ENCODE measurements around the gene COPS7A.

COPS7A gene

GRCh38 chr12:6752167-6752920, 28.5 kb downstream of the COPS7A start:
- peak; percentile 88 for DNase-seq

DNA sequence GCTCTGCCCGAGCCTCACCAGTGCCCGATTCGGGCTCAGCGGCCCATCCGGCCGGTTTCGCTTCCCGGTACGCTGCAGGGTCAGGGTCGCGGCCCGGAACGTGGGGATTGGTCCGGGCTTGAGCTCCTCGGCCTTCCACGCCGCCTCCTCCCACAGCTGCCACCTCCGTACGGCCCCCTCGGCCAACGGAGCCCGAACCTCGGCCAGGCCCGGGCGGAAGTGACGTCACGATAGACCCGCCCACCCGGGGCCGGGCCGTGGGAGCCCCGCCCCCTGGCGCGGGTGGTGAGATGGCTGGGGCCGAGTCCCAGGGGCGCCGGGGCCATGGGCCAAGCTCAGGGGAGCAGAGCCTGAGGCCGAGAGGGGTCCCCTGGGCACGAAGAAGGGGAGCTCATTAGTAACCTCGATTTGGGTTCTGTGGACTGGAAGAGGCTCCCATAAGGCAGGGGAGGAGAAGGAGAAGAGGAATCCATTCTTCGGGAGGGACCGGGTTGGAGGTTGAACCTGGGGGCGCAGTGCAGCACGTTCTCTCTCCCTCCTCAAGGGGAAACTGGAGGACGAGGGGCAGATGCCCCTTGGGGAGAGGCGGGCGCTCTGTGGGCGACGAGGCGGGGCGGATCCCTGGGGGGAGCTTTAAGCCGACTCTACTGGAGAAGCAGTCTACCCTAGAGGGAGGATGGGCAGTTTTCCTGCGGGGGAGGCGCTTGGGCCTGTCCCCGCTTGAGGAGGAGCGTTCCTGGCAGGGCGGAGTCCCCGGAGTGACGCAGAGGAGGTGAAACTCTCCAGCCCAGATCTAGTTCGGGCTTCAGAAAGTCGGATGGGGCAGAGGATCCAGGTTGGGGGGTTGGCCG, 29.3 kb downstream of the COPS7A start, which contains the start of gene MLF2:
Gene MLF2, minus strand, starts transcription at position 221 of the 851 bp plus-strand sequence. CDS start 807 bp downstream, outside the sequence.
- peak; percentile 100 for DNase-seq

GRCh38 chr12:6753772-6754356, 30.0 kb downstream of the COPS7A start:
- peak; percentile 82 for DNase-seq

GRCh38 chr12:6754411-6754810, 30.6 kb downstream of the COPS7A start:
- no peak for DNase-seq

DNA sequence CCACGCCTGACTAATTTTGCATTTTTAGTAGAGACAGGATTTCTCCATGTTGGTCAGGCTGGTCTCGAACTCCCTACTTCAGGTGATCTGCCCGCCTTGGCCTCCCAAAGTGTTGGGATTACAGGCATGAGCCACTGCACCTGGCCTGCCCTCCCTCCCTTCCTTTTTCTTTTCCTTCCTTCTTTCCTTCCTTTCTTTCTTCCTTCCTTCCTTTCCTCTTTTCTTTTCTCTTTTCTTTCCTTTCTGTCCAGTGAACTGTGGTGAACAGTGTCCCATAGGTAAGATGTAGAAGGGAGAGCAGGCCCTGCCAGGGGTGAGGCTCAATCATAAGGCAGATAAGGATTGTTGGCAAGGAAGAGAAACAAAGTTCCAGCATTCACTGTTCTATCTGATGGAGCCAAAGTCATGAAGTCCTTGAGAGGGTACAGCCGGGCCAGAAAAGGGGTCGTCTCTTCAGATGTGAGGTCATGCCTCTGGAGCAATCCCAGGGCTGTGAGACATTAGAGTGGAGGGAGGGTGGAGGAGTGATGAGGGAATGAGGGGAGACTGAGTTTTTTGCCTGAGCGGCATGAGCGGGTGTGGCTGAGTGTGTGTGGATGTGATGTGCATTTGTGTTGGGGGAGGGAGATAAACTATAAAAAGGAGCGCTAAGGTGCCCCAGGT, 33.3 kb downstream of the COPS7A start:
- DNase-seq, result no peak

DNA sequence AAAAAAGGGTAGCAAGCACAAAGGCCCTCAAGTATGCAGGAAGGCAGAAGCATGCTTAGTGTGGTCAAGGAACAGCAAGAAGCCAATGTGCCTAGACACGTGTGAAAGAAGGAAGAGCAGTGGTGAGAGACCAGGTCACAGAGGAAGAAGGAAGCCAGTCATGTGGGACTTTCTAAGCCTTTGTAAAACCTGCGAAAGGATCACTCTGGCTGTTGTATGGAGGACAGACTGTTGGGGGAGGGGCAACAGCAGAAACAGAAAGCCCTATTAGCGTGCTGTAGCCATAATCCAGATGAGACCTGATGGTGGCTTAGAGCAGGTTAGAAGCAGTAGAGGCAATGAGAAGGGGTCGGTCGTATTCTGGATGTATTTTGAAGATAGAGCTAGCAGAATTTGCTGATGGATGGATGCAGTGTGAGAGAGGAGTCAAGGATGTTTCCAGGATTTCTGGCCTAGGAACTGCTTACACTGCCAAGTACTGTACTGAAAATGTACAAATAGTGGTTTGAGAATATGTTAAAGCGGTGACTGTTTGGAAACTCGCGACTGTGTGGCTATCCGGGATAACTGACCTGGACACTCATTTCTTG, 34.8 kb downstream of the COPS7A start:
- no peak for DNase-seq

DNA sequence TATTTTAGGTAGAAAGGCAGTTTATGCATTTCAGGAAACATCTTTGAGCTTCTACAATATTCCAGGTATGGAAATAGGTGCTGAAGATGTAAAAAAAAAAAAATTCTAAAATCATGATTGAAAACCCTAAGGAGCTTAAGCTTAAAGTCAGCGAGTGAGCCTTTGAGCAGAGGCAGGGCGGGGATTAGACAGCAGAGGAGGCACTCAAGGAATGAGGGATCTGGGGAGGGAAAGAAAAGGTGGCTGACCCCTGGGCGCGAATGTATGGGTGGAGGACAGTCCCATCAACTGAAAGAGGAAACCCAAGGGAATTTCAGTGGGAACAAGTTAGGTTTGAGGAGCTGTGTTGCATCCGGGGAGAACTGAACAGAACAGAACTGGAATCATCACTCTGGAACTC, 35.9 kb downstream of the COPS7A start:
- DNase-seq, result no peak

DNA sequence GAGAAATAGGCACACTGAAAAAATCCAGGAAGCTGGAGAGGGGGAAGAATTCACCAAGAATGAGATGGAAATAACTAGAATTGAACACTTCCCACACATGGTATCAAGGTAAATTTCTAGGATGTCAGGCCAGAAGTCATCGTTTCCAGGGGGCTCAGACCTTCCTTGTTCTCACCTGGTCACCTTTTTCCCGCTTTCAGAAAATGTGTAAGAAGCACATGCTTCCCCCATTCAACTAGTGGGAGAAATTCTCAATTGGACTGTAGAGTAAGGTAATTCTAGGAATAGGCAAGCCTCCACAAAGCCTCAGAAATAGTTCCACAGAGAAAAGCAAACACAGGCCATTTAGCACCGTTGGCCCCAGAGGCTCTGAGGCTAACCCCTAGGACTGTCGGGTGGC, 39.5 kb downstream of the COPS7A start:
- no peak for DNase-seq

- peak; percentile 100 for DNase-seq
Observed at GRCh38 chr12:6764011-6764828, 40.4 kb downstream of the COPS7A start.

GRCh38 chr12:6765048-6765633, 41.3 kb downstream of the COPS7A start:
- peak; percentile 86 for DNase-seq

DNA sequence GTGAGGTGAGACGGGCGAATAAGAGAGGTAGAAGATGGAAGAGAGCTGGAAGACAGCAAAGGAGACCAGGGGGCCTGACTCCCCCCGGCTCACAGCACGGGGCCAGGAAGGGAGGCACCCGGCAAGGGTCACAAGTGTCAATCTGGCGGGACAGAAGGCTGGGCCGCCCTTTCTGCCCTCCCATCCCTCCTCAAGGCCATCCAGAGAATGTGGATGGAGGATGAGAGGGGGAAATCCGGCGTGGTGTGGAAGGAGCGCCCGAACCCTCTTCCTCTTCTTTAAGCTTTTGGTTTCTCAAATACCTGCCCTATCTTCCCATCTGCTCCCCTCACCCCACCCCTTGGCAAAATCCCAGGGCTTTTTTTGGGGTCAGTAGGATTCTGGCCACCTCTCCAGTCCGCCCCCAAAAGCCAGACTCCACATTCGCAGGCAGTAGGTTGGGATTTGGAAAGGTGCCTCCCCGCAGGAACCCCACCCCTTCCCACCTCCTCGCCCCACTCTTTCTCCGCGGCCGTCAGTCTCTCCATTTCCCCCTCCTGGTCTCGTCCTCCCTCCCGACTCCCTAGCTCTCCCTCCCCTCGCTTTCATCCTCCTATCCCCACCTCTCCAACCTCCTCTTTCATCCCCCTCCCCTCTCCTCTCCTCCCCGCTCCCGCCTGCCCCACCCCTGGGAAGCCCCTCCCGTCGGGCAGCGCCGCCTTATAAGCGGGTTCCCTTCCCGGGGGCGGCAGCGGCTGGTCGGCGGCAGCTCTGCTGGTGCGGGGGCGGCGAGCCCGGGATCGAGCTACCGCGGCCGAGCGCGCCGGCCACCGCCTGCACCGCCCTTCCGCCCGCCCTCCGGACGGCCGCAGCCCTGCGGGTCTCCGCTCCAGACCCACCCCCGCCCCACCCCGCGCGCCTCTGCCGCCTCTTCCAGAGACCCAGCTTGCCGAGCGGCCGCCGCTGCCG, 42.1 kb downstream of the COPS7A start, which contains the start of gene PTMS:
Gene PTMS, plus strand, starts transcription at position 730 of the 948 bp plus-strand sequence. CDS start 343 bp downstream, outside the sequence.
- peak; percentile 100 for DNase-seq

DNA sequence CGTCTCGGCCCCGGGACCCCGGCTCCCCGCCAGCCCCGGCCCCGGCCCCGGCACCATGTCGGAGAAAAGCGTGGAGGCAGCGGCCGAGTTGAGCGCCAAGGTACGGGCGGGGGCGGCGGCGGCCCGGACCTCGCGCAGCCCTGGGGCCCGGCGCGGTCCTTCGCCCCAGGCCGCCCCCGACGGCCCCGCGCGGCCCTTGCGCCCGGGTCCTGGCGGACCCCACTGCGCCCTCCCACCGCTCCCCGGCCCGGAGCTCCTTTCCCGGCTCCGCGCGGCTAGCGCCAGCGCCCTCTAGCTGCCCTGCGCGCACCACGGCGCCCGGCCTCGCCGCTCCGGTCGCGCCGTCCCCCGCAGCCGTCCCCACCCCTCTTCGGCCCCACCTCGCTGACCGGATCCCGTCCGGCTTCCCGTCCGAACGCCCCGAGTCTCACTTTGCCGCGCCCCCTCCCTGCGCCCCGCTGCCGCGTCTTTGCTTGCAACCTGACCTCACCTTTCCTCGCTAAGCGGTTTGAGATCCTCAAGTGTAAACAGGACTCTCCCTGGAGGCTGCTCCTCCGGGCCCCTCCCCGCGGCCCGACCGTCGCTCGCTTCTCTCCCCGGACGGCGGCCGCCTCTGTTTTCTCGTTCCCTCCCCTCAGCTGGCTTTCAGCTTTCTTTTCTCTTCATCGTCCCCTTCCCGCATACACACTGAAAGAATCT, 43.0 kb downstream of the COPS7A start:
- peak; percentile 99 for DNase-seq

DNA sequence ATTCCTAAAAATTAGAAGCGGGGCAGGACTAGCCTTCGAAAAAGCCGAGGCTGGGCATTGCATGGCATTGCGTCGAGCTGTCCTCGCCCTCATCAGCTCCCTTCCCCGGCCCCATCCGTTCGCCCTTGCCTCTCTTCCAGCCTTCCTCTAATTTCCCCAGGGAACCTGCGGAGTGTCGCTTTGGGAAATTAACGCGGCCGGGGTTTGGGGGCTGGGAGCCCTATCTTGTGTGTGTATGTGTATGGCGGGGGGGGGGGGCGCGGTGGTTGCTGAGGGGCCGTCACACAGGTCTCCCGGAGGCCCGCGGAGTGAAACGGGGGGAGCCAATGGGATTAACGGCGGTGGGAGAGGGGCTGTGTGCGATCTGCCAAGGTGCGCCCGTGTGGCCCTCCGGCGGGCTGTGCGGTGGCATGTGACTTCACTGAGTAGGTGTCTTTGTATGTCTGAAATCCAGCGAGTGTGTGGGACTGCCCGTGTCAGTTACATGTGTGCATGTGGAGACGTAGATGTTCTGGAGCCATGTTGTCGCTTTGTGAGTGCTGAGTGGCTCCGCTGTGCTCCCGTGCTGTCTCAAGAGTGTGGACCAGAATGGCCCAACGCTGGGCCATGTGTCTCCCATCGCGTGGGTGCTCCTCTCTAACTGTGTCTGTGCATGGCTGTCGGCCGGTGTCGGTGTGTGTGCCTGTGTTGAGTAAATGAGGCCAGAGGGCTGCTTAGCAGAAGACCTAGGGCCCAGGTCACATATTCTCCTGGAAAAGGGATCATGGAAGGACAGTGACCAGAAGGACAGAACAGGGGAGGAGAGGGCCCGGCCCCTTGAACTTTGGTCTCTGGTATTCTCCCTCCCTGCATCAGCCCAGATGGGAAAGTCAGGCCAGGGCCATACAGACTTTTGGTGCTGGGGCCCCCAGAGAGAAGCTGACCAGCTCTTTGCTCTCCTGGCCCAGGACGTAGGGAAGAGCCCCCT, 43.8 kb downstream of the COPS7A start:
- peak; percentile 93 for DNase-seq

GRCh38 chr12:6768437-6768914, 44.6 kb downstream of the COPS7A start:
- peak; percentile 88 for DNase-seq

GRCh38 chr12:6768990-6769389, 45.1 kb downstream of the COPS7A start:
- DNase-seq, result peak; percentile 99

DNA sequence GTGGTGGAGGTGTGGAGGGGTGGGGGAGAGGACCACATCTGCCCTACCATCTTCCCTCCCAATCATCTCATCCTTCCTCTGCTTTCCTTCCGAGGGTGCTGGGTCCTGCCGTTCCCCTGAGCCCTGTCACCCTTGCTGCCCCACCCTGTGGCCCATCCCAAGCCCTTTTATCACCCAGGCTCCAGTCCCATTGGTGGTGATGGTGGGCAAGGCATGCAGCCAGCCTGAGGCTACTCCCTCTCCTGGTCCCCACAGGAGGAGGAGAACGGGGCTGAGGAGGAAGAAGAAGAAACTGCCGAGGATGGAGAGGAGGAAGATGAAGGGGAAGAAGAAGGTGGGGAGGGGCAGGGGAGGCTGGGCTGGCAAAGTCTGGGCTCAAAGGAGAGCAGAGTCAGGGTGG, 45.8 kb downstream of the COPS7A start:
- DNase-seq, result no peak

DNA sequence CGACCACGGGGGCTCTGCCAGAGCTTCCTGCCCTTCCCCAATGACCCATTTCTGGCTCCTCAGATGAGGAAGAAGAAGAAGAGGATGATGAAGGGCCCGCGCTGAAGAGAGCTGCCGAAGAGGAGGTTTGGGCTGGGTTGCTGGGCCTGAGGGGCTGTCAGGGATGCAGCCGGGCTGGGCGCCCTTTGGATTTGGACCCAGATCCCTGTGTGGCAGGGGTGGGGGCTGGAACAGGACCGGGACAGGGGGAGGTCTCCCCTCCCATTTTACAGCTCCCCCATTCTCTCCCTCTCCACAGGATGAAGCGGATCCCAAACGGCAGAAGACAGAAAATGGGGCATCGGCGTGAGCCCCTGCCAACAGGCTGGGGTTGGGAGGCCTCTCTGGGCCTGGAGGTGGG, 46.2 kb downstream of the COPS7A start:
- no peak for DNase-seq

DNA sequence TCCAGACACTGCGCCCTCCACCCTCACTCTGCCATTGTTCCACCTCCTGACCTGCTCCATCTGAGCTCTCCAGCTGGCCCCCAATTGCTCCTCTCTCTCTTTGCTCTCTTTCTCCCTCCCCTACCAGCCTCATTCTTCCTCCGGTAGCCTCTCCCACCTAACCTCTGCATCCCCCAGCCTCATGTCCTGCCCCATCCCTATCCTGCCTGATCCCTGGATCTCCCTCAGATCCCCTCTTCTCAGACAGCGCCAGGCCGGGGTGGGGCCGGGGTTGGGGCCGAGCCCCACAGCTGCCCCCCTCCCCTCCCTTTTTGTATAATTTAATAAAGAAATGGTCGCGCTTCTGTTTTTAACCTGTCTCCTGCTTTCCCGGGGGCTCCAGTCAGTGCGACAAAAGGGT, 46.8 kb downstream of the COPS7A start:
- DNase-seq, result no peak

Data from NCI-H2171 (cell line).